KOPT-K1 (cell line): ENCODE data around the gene POTEG.
"Not testable (repeated sequence)": the region's sequence is repeated elsewhere in the genome, so short reads cannot be mapped to it uniquely, and the experiment has no call there.

Experiments used
- H3K27ac ChIP-seq: fragments of 200-600 bp; sonication (generic); 2 replicates; pipeline ENCODE4 v1.5.1; 2016; ENCODE audit warnings: antibody characterized with exemption, mild to moderate bottlenecking, low read depth, low read length; ENCODE audit not compliant: poor library complexity, severe bottlenecking
- H3K36me3 ChIP-seq: fragments of 200-600 bp; sonication (generic); 2 replicates; pipeline ENCODE4 v1.5.1; 2017; ENCODE audit warnings: antibody characterized with exemption, mild to moderate bottlenecking, low read length, moderate library complexity; ENCODE audit not compliant: insufficient read depth
- H3K9me3 ChIP-seq: fragments of 200-600 bp; sonication (generic); 2 replicates; pipeline ENCODE4 v1.5.1; 2017; ENCODE audit warnings: antibody characterized with exemption, low read length, mild to moderate bottlenecking; ENCODE audit not compliant: insufficient read depth, poor library complexity, severe bottlenecking

POTEG gene

GRCh38 chr14:19386996-19387395 is 47.1 kb downstream of the POTEG start:
- not testable (repeated sequence) for H3K36me3 ChIP-seq, H3K9me3 ChIP-seq, H3K27ac ChIP-seq

GRCh38 chr14:19386309-19386708 is 47.8 kb downstream of the POTEG start:
- H3K36me3 ChIP-seq, H3K9me3 ChIP-seq, H3K27ac ChIP-seq: not testable (repeated sequence)

GRCh38 chr14:19384088-19384781 is 49.9 kb downstream of the POTEG start:
- not testable (repeated sequence) for H3K9me3 ChIP-seq, H3K27ac ChIP-seq, H3K36me3 ChIP-seq

GRCh38 chr14:19383008-19383584 is 51.0 kb downstream of the POTEG start:
- not testable (repeated sequence) for H3K27ac ChIP-seq, H3K9me3 ChIP-seq, H3K36me3 ChIP-seq

- not testable (repeated sequence) for H3K27ac ChIP-seq, H3K9me3 ChIP-seq, H3K36me3 ChIP-seq
Measured at GRCh38 chr14:19380137-19380536, 54.0 kb downstream of the POTEG start.

GRCh38 chr14:19374451-19374903 is 59.7 kb downstream of the POTEG start:
- H3K36me3 ChIP-seq, H3K27ac ChIP-seq, H3K9me3 ChIP-seq: not testable (repeated sequence)

- H3K36me3 ChIP-seq, H3K9me3 ChIP-seq: not testable (repeated sequence)
Measured at GRCh38 chr14:19372813-19373500, 61.2 kb downstream of the POTEG start.

GRCh38 chr14:19371767-19372166 is 62.4 kb downstream of the POTEG start:
- not testable (repeated sequence) for H3K36me3 ChIP-seq

More at GRCh38 chr14:19372813-19373500, 61.2 kb downstream of the POTEG start:
- H3K27ac ChIP-seq: not testable (repeated sequence)

GRCh38 chr14:19362803-19363202 is 71.3 kb downstream of the POTEG start:
- H3K36me3 ChIP-seq, H3K27ac ChIP-seq, H3K9me3 ChIP-seq: not testable (repeated sequence)

More at GRCh38 chr14:19371767-19372166, 62.4 kb downstream of the POTEG start:
- not testable (repeated sequence) for H3K27ac ChIP-seq, H3K9me3 ChIP-seq

- H3K27ac ChIP-seq, H3K9me3 ChIP-seq, H3K36me3 ChIP-seq: not testable (repeated sequence)
Measured at GRCh38 chr14:19362323-19362722, 71.8 kb downstream of the POTEG start.

- H3K27ac ChIP-seq, H3K36me3 ChIP-seq, H3K9me3 ChIP-seq: not testable (repeated sequence)
Measured at GRCh38 chr14:19361636-19362253, 72.4 kb downstream of the POTEG start.

- H3K9me3 ChIP-seq, H3K27ac ChIP-seq, H3K36me3 ChIP-seq: not testable (repeated sequence)
Measured at GRCh38 chr14:19360937-19361635, 73.1 kb downstream of the POTEG start.
